Transverse colon (tissue), 3 donors: ENCODE measurements around the gene EFCAB11.

Source experiments
- CTCF ChIP-seq, 5 experiments: fragments of 200-600 bp in 3 of 5; fragments of 450-650 bp in 2 of 5; sonication (generic) in 3 of 5; IDR thresholded peaks; 1 replicate in 2 of 5; 2 replicates in 3 of 5; pipeline ENCODE4 v1.5.1; 2016 to 2017; ENCODE audit warnings: antibody characterized with exemption in 5 of 5, inconsistent platforms in 3 of 5, mild to moderate bottlenecking in 2 of 5, moderate library complexity in 1 of 5
- POLR2A ChIP-seq: fragments of 450-650 bp; IDR thresholded peaks from one replicate; pipeline ENCODE4 v1.6.1; 2016; ENCODE audit warnings: antibody characterized with exemption, mild to moderate bottlenecking, moderate library complexity

DNA sequence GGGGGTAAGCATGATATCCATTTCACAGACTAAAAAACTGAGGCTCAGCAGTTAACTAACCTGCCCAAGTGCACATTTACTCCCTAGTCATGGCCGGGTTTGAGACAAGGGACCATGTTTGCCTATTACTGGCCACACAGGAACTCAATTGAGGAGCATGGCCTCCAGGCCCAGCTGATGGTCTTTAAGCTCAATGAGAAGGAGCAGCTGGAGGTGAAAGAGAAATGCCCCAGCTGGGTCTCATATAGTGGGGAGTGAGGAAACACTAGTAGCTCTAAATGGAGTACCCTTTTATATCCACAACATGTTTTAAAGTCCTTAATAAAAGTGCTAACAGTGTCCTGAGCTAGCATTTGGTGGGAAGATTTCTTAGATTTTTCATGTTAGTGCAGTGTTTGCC lies 2.8 kb upstream of the EFCAB11 start:
- TF ChIP-seq CTCF (IDR thresholded peaks at IDR 0.05) (no peak), POLR2A (no peak)
